ENCODE results near the gene MFSD6.

The MFSD6 gene

DNA sequence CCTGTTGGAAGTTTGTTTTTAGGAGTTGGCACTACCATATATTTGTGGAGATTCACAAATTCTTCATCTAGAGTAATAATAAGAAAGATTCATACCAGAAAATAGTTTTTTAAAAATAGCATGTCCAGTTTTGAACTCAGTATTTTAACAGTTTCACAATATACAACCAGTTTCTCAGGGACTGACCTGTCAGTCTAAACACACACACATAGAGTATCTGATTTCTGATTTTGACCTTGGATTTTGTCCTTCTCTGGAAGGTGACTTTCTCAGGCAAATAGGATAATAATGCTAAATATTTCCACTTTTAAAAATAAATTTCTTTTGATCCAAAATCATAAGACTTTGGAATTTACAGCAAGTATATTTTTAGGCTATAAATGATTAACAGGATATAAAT, 32.0 kb downstream of the MFSD6 start:
- DNase-seq (ENCODE audit: low spot score), result no peak

DNA sequence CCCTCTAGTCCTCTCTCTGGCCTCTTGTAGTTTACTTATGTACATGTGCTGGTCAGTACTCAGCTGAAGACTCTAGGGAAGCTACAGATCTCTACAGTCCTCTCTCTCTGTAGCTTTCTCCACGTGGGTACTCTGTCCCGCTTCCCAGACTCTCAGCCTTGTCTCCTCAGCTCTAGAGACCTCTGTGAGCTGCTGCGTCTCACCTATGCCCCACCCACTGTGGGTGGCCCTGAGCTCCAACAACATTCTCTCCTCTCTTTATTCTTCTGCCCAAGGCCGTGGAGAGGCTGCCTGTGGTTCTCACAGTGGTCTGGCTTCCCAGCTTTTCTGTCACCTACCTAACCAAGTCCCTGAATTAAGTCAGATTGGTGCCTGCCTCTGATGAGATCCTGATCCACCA, 33.4 kb downstream of the MFSD6 start:
- DNase-seq (ENCODE audit: low spot score), result no peak

DNA sequence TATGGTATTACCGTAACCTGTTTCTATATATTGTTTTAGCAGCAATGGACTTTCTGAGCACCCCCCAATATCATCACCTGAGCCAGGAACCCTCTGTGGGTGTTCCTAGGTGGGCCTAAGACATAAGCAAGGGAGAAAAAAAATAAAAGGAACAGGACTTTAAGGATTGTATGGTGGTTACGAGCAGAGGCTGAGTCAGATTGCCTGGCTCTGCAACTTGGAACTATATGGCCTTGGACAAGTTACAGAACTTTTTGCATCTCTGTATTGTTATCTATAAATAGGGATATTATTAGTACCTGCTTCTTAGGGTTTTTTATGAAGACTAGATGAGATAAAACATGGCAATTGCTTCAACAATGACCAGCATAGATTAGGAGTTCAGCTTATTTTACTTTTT, 34.9 kb downstream of the MFSD6 start:
- no peak for DNase-seq (ENCODE audit: low spot score)

DNA sequence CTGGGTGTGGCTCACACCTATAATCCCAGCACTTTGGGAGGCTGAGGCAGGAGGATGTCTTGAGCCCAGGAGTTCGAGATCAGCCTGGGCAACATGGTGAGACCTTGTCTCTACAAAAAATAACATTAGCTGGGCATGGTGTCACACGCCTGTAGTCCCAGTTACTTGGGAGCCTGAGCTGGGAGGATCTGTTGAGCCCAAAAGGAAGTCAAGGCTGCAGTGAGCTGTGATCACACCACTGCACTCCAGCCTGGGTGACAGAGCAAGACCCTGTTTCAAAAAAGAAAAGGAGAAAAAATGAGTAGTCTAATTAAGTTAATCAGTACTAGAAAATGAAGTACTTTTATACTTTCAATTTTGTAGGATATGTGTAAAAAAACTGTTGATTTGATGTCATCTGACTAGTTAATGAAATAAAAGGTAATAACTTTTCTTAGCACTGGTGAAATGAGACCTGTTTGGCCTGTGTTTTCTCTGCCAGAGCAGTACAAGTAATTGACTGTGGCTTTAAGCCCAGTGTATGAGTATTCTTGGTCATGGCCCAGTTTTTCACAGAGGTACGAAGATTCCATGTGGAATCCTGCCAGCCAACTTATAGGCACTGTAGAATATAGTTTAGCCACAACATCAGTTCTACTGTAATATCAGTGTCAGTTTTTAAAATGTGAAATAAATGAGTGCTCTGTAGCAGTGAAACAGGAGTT, 35.8 kb downstream of the MFSD6 start:
- DNase-seq (ENCODE audit: low spot score), result no peak

DNA sequence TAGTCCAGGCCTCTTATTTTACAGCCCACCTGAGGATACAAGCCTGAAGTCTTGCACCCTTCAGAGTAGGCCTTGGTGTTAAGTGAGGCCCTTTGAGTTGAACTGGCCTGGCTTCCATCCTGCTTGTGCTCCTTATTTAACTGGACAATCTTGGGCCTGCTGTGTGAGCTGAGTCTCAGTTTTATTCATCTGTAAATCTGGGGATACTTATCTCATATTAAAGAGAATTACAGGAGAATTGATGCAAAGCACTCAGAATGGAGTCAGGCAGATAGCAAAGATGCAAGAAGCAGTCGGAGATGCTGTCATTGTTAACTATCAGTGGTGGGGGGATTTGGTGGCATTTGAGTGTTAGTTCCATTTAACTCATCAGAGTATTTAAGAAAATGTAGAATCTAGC, 36.8 kb downstream of the MFSD6 start:
- no peak for DNase-seq (ENCODE audit: low spot score)

DNA sequence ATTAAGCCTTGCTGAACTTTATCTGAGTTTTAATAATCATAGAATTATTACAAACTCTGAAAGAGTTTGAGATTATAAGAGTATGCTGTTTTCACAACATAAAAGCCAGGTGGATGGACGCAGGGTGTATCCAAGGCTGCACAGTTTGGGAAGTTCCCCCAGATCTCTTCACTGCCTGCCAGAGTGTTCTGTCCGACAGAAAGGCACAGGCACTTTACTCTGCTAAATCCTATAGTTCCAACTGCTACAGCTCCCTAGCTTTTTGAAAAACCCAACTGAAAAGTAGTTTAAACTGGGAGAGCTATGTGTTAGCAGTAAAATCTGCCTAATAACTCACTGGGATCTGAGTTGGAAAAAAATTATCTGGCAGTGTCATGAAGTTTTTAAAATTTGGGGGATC, 38.0 kb downstream of the MFSD6 start:
- DNase-seq (ENCODE audit: low spot score), result no peak

DNA sequence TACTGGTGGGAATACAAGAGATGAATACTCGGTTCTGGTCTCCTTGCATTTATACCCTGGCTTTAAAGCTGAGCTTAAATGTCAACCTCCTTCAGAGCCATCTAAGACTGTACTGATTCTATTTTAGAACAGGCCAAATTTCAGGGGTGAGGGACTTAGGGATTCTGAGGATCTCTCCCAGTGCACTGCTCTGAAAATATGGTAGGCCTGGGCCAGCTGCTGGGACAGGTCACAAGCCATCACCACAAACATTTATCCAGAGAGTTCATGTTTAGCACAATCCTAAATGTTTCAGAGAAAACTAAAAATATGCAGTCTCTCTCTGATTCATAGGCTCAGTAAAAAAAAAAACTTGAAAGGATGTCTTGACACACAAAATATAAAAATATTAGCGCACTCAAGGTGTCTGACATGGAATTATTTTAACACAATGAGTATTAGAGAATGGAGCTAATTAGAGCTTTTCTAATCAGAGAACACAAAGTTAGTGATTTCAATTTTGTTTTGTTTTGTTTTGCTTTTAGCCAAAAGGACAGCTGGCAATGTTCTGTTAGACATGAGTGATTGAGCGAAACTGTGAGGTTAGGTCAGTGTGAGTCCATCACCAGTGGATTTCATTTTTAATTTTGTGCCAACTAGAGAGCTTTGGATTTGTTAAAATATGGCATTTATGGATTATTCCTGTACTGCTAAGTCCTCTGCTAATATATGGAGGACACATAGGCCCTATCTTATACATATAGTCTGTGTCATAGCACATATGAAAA, 38.8 kb downstream of the MFSD6 start:
- DNase-seq (ENCODE audit: low spot score), result no peak

DNA sequence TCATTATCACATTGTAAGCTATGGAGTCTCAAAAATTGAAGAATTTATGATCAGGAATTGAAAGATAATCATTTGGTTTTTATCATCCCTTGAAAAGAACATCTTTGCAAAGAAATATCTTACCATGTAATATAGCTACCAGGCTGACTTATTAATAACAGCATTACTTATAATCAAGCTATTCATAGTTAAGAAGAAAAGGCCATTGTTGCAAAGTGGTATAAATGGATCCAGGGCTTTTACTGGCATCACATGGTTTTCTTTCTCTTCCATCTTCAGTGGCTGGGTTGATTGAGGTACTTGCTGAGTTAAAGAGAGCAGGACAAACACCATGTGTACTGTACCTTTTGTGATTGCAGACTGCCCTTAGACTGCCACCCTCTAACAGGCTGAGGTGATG, 39.6 kb downstream of the MFSD6 start:
- DNase-seq (ENCODE audit: low spot score), result no peak

DNA sequence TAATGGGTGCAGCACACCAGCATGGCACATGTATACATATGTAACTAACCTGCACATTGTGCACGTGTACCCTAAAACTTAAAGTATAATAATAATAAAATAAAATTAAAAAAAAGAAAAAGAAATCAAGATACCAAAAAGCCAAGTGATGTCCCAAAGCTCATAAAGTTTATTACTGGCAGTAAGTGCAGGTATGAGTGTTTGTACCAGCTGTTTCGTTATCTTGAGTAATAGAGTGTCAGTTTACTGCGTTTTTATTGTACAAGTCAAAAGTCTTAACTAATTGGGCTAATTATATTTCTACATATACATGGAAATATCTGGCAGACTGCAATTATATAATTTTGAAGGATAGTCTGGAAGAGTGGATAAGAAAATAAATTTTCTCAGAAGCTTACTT, 41.8 kb downstream of the MFSD6 start:
- DNase-seq (ENCODE audit: low spot score), result no peak

DNA sequence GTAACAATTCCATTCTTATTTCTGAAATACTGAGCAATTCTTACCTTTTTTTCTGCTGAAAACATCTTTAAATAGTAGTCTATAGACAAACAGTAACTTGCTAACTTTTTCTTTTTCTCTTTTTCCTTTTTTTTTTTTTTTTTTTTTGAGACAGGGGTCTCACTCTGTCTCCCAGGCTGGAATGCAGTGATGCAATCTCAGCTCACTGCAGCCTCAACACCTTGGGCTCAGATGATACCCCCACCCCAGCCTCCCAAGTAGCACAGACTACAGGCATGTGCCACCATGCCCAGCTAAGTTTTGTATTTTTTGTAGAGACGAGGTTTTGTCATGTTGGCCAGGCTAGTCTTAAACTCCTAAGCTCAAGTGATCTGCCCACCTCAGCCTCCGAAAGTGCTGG, 42.2 kb downstream of the MFSD6 start:
- DNase-seq (ENCODE audit: low spot score), result no peak

DNA sequence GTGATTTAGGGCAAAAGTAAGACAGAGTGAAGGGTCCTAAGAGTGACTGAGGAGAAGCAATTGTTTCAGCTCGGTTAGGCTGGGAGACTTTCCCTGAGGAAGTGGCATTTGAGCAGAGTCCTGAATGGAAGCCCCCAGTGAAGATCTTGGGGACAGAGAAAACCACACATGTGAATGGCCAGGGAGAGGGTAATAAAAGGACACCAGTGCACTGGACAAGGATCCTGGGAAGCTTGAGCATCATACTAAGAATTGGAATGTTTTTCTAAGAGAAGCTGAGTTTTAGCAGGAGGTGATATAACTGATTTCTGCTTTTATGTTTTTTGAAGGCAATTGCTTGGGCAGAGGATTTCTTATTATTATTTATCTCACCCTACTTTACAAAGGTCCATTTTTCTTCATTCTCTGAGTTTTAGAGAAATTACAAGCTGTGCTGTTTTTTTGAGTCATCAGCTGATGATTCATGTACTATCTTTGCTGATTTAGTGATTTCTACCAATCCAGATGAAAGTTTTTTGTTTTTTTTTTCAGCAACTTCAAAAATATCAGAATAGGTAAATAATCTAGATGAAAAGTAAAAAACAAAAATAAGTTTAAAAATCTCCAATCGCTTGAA, 43.5 kb downstream of the MFSD6 start:
- no peak for DNase-seq (ENCODE audit: low spot score)

DNA sequence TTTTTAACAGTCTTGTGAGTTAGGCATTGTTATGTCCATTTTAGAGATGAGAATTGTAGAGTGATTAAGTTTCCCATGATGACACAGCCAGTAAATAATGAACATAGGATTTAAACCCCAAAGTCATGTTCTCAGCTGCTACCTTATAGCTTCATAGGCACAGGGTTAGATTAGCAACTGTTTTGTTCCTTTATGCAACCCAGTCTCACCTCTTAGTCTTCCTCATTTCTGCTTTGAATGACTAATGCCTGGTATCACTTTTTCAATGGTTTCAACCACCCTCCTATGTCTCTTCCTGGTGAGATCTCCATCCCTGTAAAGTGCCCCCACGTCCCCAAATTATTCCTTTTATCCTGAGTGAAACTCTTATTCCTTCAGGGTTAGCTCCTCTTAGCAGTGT, 44.3 kb downstream of the MFSD6 start:
- DNase-seq (ENCODE audit: low spot score), result no peak

DNA sequence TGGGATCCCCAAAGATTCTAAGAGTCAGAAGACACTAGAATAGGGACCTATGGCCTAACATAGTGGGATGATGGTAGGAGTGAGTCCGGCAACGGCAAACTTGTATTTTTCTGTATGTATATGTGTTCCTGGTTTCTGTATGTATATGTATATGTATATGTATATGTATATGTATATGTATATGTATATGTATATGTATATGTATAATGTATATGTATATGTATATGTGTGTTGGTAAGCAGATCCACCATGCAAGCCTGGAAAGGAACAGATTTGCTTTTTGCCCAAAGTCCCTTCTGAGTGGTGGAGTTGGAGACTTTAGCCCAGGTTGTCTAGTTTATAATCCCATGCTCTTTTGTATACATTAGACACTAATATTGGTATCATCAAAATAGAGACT, 46.6 kb downstream of the MFSD6 start:
- DNase-seq (ENCODE audit: low spot score), result no peak

DNA sequence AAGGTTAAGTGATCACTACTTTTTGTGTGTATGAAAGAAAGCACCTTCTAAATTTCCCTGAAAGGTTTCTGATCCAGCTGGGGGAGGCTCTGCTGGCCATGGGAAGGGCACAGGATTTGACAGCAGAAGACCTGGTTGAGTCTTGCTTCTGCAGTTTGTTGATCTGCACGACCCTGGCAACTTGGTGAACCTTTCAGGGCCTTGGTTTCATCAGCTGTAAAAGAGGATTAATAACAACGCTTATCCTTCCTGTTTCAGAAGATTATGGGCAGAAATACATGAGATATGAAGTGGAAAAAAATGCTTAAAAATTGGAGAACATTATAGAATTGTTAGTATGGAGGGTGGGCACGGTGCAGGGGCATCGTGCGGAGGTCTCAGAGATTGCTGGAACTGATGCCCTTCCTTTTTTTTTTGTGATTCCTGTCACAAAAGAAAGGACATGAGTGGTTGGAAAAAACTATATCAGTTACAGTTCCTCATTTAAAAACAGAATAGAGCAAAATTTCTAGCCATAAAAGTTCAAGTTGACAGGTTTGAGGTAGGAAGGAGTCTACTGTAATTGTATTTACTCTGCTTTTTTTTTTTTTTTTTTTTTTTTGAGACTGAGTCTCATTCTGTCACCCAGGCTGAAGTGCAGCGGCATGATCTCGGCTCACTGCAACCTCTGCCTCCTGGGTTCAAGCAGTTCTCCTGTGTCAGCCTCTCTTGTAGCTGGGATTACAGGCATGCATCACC, 47.4 kb downstream of the MFSD6 start:
- no peak for DNase-seq (ENCODE audit: low spot score)

DNA sequence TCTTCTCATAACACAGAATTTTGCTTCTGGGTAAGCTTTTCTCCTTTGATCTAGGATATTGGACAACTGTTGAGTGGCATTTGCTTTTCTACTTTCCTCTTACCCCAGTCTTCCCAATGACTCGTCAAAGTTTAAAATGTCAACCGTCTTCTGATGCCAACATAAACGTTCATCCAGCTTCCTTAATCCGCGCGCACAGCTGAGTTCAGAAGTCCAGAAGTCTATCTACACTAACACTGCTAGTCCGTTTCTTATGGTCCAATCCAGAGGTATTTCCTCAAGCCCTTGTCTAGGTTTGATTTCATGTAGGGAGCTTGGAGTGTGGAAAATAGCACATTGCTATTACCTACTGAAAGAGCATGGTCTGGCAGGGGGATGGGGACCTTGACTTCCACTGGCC, 48.7 kb downstream of the MFSD6 start:
- no peak for DNase-seq (ENCODE audit: low spot score)

DNA sequence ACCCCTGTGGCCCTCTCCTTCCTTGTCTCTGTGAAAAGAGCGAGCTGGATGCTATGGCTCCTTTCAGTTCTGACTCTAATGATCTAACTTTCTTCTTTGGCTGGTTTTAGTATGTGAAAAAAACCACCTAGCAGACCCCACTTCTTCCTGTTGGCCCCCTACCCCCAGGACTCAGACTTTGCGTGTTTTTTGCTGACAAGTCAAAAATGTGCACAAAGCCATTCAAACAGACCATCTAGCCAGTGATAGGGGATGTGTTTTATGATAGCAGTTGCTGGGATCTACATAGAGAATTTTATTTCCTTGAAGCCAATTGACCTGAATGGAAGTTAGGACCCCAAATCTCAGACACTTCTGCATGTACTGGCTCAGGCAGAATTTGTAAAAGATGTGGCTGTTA, 49.1 kb downstream of the MFSD6 start:
- no peak for DNase-seq (ENCODE audit: low spot score)

DNA sequence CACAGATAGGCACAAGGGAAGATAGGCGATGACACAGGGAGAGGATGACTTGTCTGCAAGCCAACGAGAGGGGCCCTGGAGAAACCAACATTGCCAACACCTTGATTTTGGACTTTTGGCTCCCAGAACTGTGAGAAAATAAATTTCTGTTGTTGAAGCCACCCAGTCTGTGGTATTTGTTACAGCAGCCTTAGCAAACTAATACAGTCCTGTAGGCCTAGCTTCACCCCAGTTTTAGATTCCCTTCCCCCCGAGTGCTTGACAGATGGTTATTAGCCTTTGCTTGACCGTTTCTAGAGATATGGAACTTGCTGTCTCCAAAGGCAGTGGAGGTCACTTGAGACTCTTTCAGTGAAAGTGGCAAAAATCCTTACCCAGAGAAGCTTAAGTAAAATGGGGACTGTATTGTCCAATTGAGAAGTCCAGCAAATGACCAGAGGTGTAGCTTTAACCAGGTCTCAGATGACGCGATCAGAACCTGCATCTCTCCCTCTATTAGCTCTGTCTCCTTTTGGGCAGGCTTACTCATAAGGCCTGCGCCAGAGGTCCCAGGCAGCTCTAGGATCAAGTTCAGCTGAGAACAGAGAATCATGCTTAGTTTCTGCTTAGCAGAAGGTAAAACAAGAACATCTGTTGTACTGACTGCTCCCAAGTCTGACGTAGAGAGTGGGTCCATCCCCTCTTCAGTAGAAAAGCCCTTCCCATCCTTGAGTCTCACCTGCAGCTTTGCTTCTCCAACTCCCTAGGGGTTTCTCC, 50.4 kb downstream of the MFSD6 start:
- no peak for DNase-seq (ENCODE audit: low spot score)

DNA sequence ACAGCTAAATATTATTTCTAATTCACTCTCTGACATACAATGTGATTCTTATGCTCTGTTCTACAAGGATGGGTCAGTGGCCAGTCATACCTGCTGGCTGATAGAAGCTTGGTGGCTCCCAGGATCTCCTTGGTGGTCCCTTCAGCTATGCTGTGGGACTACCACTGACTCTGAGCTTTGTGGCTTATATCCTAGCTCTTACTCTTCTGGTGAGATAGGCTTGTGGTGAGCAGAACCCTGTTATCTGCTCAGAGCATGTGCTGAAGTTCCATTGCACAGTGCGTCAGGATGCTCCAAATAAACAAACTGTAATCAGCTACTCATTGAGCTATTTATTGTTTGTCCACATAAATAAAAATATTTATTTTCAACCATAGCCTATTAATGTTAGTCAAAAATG, 51.7 kb downstream of the MFSD6 start:
- DNase-seq (ENCODE audit: low spot score), result no peak

DNA sequence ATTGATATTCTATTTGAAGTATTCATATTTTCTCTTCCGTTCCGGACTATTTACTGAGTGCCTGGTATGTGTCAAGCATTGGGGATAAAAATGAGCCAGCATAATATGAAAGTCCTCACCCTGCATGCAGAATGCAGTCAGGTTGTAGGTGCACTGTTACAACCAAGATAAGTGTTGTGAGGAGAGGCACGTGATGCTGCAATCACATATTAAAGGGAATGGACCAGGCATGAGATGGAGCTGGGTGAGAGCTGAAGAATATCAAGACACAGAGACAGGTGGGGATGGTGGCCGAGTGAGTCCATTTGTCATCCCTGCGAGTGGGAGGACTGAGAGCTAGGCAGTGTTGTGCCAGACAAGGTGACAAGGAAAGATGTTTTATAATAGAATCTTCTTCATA, 52.3 kb downstream of the MFSD6 start:
- no peak for DNase-seq (ENCODE audit: low spot score)

DNA sequence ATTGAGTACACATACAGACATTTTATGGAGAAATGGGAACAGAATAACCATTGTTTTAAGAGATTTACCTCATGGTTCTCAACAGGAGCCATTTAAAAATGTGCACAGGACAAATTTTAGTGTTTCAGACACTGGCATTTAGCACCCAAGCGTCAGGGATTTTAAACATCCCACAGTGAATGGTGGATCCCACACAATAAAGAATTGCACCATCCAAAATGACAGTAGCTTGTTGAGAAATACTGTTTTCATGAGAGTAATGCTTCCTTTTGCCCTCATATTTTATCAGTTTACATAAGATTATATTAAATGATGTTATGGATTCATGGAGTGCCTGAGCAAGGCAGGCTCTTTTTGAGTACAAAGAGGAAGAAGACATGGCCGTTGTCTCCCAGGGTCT, 54.0 kb downstream of the MFSD6 start:
- DNase-seq (ENCODE audit: low spot score), result no peak

DNA sequence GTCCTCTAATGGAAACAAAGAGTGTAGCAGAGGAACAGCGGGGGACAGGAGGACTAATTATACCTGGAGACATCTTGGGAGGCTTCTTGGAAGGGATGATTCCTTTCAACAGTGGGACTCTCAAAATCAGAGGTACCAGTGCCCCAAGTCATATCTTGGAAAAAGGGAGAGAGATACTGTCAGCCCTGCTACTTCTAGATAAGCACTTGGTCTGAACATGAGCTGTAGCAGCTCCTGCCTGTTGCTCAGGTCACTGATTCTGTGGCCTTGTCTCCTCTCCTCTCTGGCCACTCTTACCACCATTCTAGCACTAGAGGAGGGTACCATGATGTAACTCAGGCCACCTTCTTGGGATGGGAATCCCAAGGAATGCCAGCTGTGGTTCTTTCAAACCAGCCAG, 54.5 kb downstream of the MFSD6 start:
- DNase-seq (ENCODE audit: low spot score), result no peak

DNA sequence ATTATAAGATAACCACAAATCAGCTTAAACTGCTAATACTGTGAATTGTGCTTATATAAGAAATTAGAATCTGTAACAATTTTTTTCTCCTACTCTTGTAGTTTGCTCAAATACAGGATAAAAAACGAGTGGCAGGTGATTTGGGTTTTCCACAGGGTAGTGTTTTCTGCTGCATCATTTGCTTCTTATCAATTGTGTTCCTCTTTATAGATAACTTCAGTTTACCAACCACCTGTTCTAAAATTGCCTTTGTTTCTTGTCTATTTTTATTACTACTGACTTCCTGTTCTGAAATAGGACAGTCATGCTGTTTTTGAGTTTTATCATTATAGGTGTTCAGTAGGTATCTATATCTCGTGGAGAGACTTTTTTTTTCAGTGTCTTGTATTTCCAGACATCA, 56.9 kb downstream of the MFSD6 start:
- DNase-seq (ENCODE audit: low spot score), result no peak
